Measurements from ENCODE around the gene SYNGR3. TPM values are rescaled to one million over a fixed set of nuclear protein-coding genes. Genes with fewer than 3 reads are reported as not detected.

The SYNGR3 gene
- total and polyA plus RNA-seq, 2 of the 13 experiments (the other 11 are each of a cell fraction or from before 2014, with no cell fraction given), result 0.97 to 5.7 TPM

DNA sequence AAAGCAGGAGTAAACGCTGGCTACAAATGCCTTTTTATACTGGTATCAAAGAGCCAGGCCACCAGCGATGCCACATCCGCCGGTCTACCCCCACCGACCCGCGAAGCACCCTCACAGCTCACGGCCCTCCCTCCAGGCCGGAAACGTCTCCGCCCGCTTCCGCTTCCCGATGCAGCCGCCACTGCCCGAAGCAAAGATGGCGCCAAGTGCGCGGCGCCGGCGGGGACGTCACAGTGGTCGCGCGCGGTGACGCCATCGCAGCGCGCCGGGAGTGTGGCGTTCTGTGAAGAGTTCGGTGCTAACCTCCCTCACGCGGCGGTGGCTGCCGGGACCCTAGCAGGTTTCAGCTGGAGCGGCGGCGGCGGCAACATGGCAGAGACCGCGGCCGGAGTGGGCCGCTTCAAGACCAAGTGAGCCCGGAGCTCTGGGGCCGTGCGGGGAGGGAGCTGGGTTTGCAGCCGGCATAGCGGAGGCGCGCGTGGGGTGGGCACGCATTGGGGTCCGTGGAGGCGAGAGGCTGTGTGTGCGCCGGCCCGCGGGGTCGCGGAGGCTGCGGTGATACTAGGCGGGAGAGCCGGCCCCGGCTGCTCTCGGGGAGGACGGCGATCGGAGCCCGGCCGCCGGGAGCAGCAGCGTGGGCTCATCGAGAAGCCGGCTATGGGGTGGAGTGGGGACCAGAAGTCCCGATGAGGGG, 17.8 kb upstream of the SYNGR3 start, which contains the start of gene TBL3 (continued):
- TF ChIP-seq ZNF333 (CRISPR knock-in tag; IDR thresholded peaks at IDR 0.05; ENCODE audit: borderline replicate concordance) (peak; percentile 83; the same call in 1 of the 2 replicates), ADNP (CRISPR knock-in tag; IDR thresholded peaks at IDR 0.05) (no peak; the same call in 1 of the 2 replicates), ISL2 (CRISPR knock-in tag; IDR thresholded peaks at IDR 0.05) (peak; percentile 58; the same call in 1 of the 2 replicates), ZNF30 (CRISPR knock-in tag; IDR thresholded peaks at IDR 0.05) (no peak), JARID2 (CRISPR knock-in tag; IDR thresholded peaks at IDR 0.05; ENCODE audit: insufficient replicate concordance) (peak; percentile 62), HDAC1 (CRISPR knock-in tag; IDR thresholded peaks at IDR 0.05) (peak; percentile 99), XRCC5 (optimal IDR thresholded peaks at IDR 0.05; ENCODE audit: low read length) (peak; percentile 69), ZNF83 (CRISPR knock-in tag; IDR thresholded peaks at IDR 0.05; ENCODE audit: borderline replicate concordance) (peak; percentile 76; the same call in 1 of the 2 replicates), ZNF674 (CRISPR knock-in tag; IDR thresholded peaks at IDR 0.05; ENCODE audit: low read depth) (no peak), ZNF605 (CRISPR knock-in tag; IDR thresholded peaks at IDR 0.05) (peak; percentile 73; the same call in 1 of the 2 replicates), ZNF557 (CRISPR knock-in tag; IDR thresholded peaks at IDR 0.05) (peak; percentile 21; the same call in 1 of the 2 replicates), TOPORS (CRISPR knock-in tag; IDR thresholded peaks at IDR 0.05) (peak; percentile 69; the same call in 1 of the 2 replicates), SMC3 (IDR thresholded peaks at IDR 0.05; ENCODE audit: low read length) (no peak), POLR2AphosphoS5 (IDR thresholded peaks at IDR 0.05; ENCODE audit: low read depth, low read length) (peak; percentile 88), ZNF782 (CRISPR knock-in tag; IDR thresholded peaks at IDR 0.05; ENCODE audit: borderline replicate concordance) (peak; percentile 44; the same call in 1 of the 2 replicates), ZNF160 (CRISPR knock-in tag; IDR thresholded peaks at IDR 0.05) (peak; percentile 71; the same call in 1 of the 2 replicates)
- TF ChIP-seq, protein P1, sequence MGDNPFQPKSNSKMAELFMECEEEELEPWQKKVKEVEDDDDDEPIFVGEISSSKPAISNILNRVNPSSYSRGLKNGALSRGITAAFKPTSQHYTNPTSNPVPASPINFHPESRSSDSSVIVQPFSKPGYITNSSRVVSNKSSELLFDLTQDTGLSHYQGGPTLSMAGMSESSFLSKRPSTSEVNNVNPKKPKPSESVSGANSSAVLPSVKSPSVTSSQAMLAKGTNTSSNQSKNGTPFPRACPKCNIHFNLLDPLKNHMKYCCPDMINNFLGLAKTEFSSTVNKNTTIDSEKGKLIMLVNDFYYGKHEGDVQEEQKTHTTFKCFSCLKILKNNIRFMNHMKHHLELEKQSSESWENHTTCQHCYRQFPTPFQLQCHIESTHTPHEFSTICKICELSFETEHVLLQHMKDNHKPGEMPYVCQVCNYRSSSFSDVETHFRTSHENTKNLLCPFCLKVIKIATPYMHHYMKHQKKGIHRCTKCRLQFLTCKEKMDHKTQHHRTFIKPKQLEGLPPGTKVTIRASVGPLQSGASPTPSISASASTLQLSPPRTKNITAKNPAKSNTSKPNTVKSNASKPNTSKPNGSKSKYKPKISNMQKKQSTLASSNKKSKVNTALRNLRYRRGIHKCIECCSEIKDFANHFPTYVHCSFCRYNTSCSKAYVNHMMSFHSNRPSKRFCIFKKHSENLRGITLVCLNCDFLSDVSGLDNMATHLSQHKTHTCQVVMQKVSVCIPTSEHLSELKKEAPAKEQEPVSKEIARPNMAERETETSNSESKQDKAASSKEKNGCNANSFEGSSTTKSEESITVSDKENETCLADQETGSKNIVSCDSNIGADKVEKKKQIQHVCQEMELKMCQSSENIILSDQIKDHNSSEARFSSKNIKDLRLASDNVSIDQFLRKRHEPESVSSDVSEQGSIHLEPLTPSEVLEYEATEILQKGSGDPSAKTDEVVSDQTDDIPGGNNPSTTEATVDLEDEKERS (CRISPR knock-in tag; IDR thresholded peaks at IDR 0.05), result peak; percentile 91; the same call in 1 of the 2 replicates
- TF ChIP-seq, protein P2, sequence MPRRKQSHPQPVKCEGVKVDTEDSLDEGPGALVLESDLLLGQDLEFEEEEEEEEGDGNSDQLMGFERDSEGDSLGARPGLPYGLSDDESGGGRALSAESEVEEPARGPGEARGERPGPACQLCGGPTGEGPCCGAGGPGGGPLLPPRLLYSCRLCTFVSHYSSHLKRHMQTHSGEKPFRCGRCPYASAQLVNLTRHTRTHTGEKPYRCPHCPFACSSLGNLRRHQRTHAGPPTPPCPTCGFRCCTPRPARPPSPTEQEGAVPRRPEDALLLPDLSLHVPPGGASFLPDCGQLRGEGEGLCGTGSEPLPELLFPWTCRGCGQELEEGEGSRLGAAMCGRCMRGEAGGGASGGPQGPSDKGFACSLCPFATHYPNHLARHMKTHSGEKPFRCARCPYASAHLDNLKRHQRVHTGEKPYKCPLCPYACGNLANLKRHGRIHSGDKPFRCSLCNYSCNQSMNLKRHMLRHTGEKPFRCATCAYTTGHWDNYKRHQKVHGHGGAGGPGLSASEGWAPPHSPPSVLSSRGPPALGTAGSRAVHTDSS (CRISPR knock-in tag; conservative IDR thresholded peaks at IDR 0.05), result 0 out of 2 replicates have a peak, but pooled peaks have one; percentile 24
- TF ChIP-seq, protein P3, sequence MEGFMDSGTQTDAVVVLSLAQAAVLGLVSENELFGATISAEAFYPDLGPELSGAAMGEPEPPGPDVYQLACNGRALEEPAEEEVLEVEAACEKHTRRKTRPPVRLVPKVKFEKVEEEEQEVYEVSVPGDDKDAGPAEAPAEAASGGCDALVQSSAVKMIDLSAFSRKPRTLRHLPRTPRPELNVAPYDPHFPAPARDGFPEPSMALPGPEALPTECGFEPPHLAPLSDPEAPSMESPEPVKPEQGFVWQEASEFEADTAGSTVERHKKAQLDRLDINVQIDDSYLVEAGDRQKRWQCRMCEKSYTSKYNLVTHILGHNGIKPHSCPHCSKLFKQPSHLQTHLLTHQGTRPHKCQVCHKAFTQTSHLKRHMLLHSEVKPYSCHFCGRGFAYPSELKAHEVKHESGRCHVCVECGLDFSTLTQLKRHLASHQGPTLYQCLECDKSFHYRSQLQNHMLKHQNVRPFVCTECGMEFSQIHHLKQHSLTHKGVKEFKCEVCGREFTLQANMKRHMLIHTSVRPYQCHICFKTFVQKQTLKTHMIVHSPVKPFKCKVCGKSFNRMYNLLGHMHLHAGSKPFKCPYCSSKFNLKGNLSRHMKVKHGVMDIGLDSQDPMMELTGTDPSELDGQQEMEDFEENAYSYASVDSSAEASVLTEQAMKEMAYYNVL (CRISPR knock-in tag; IDR thresholded peaks at IDR 0.05; ENCODE audit: borderline replicate concordance), result no peak; the same call in 1 of the 2 replicates
- TF ChIP-seq, protein P4, sequence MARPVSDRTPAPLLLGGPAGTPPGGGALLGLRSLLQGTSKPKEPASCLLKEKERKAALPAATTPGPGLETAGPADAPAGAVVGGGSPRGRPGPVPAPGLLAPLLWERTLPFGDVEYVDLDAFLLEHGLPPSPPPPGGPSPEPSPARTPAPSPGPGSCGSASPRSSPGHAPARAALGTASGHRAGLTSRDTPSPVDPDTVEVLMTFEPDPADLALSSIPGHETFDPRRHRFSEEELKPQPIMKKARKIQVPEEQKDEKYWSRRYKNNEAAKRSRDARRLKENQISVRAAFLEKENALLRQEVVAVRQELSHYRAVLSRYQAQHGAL (CRISPR knock-in tag; IDR thresholded peaks at IDR 0.05; ENCODE audit: not compliant biosample characterization), result peak; percentile 66
- TF ChIP-seq, protein P5, sequence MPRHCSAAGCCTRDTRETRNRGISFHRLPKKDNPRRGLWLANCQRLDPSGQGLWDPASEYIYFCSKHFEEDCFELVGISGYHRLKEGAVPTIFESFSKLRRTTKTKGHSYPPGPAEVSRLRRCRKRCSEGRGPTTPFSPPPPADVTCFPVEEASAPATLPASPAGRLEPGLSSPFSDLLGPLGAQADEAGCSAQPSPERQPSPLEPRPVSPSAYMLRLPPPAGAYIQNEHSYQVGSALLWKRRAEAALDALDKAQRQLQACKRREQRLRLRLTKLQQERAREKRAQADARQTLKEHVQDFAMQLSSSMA (CRISPR knock-in tag; IDR thresholded peaks at IDR 0.05), result peak; percentile 94

Data from HepG2 (cell line).